PC-3 (cell line): Measurements from ENCODE around the gene GRIA2.

Source experiments
- EZH2phosphoT487 ChIP-seq: fragments of 300-600 bp; sonication (generic); IDR thresholded peaks from 2 replicates; pipeline ENCODE4 v1.6.1; 2018; ENCODE audit warnings: mild to moderate bottlenecking, antibody characterized with exemption, low read length, borderline replicate concordance
- TF ChIP-seq, protein P1 (sequence below): fragments of 300-600 bp; sonication (generic); conservative IDR thresholded peaks from 2 replicates; pipeline ENCODE4 v1.5.1; 2017; ENCODE audit warnings: antibody characterized with exemption, low read depth, mild to moderate bottlenecking, low read length

DNA sequence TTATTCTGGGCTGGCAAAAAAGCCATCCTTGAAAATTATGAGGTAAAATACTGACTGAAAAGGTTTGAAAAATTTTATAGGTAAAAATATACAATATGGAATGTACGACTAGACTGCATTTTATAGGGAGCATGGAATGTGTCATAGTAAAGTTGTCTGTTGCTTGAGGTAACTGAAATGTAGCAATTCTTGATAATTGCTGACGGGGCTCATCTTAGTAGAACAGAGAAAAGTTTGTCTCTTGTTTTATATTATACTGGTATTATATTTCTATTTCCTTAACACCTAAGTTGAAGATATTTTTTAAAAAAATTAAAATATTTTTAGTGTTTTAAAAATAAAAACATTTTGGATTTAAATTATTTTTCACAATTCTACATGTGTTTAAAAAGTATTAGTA is 11.0 kb downstream of the GRIA2 start:
- TF ChIP-seq, protein P1, sequence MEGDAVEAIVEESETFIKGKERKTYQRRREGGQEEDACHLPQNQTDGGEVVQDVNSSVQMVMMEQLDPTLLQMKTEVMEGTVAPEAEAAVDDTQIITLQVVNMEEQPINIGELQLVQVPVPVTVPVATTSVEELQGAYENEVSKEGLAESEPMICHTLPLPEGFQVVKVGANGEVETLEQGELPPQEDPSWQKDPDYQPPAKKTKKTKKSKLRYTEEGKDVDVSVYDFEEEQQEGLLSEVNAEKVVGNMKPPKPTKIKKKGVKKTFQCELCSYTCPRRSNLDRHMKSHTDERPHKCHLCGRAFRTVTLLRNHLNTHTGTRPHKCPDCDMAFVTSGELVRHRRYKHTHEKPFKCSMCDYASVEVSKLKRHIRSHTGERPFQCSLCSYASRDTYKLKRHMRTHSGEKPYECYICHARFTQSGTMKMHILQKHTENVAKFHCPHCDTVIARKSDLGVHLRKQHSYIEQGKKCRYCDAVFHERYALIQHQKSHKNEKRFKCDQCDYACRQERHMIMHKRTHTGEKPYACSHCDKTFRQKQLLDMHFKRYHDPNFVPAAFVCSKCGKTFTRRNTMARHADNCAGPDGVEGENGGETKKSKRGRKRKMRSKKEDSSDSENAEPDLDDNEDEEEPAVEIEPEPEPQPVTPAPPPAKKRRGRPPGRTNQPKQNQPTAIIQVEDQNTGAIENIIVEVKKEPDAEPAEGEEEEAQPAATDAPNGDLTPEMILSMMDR, result no peak
- no peak for TF ChIP-seq EZH2phosphoT487
